ENCODE data around the gene TAX1BP3. TPM values are rescaled to one million over a fixed set of nuclear protein-coding genes. Genes with fewer than 3 reads are reported as not detected.
A peak's percentile ranks its signal among the peaks of the same experiment; 100 is the strongest.
"Not testable (repeated sequence)": the region's sequence is repeated elsewhere in the genome, so short reads cannot be mapped to it uniquely, and the experiment has no call there.

Gene TAX1BP3, protein sequence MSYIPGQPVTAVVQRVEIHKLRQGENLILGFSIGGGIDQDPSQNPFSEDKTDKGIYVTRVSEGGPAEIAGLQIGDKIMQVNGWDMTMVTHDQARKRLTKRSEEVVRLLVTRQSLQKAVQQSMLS
- 29.3 and 30.1 TPM in 2 replicates for total RNA-seq

DNA sequence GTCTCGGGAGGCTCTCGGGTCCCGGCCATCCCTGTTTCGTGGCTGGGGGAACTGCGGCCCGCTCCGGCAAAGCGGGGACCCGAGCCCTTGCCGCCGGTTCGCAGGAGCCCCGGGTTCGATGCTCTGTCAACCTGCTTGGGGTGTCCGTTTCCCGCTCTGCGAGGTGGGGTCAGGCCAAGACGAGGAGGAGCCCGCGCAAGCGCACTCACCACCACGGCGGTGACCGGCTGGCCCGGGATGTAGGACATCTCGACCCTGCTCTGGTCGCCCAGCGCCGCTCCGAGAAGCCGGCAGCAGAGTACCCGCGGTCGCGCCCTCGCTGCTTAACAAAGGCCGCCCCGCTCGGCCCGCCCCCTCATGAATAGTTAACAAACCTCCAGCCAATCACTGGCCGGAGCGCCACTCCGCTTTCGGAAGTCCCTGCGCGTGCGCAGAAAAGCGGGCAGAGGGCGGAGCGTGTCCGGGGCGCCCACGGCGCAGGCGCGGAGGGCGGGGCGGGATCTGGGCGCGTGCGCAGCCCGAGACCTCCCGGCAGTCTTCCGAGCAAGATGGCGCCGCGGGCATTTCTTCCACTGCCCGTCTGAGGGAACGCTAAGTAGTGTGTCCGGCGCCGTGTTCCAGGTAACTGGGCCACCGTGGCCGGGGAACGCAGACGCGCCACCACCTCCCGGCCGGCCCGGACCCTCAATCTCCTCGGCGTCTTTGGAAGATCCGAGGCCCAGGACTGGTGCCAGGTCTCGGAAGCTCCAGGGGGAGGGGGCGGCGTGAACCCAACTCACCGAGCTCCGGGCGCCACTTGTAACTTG is at the start of gene TAX1BP3, which contains the start of gene EMC6:
Gene TAX1BP3, minus strand, starts transcription at position 300 of the 806 bp plus-strand sequence. Its CDS starts 52 bp downstream, at position 248.
Gene EMC6, plus strand, starts transcription at position 534 of the 806 bp plus-strand sequence. CDS start 335 bp downstream, outside the sequence.
- intact Hi-C loops (cut with micrococcal nuclease) = loop anchor here (1.0 to 5.0 kb wide), 8 partner anchors 26 to 224 kb away; partner anchors contain the start of genes CAMKK1, CTNS, HASPIN and NCBP3
- peaks cover 2% of the 10 kb centered on the region for H3K27me3 Mint-ChIP-seq (ENCODE audit: insufficient read depth)
- peak within 1 kb of the TSS; percentile 97 for H3K27ac Mint-ChIP-seq
- DNase-seq (ENCODE audit: low spot score) = peak; percentile 100
- H3K9me3 Mint-ChIP-seq = no peaks in the 10 kb centered on the region
- H3K4me3 Mint-ChIP-seq = peak within 1 kb of the TSS; percentile 98
- H3K36me3 Mint-ChIP-seq (ENCODE audit: low read depth) = peaks cover 20% of the 10 kb centered on the region
- H3K4me1 Mint-ChIP-seq (ENCODE audit: low read depth) = peaks cover 21% of the 10 kb centered on the region

DNA sequence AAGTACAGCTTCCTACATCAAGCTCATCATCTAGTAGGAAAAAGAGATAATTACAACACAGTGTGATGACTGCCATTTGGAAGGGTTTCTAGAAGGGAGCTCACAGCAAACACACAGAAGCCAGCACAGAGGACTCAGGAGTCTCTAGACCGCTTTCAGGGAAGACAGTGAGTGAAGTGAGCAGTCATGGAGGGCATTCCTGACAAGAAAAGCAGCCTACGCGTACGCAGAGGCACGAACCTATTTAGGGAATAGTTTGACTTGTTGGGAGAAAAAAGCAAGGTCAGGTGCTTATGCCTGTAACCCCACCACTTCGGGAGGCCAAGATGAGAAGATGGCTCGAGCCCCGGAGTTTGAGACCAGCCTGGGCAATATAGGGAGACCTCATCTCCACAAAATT is 46.9 kb upstream of the TAX1BP3 start:
- no peak for DNase-seq (ENCODE audit: low spot score)
- H3K27me3 Mint-ChIP-seq (ENCODE audit: insufficient read depth) = no peaks in the 10 kb centered on the region

DNA sequence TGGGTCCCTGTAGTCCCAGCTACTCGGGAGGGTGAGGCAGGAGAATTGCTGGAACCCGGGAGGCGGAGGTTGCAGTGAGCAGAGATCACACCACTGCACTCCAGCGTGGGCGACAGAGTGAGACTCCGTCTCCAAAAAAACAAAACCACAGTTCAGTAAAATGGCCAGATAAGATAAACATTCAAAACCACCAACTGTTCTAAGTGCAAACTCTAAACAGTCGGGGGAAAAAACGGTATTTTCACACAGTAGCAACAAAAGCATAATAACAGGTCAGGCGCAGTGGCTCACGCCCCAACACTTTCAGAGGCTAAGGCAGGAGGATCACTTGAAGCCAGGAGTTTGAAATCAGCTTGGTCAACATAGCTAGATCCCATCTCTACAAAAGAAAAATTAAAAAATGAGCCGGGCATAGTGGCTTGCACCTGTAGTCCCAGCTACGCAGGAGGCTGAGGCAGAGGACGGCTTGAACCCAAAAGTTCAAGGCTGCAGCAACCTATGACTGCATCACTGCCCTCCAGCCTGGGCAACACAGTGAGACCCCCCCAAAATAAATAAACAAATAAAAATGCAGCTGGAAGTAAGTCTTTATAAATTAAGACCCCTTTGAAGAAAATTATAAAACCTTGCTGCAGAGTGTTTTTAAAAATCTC is 44.6 kb upstream of the TAX1BP3 start:
- Mint-ChIP-seq H3K4me3 (peak overlapping the region; percentile 9), H3K36me3 (ENCODE audit: low read depth) (peaks cover 56% of the 10 kb centered on the region), H3K27ac (peak overlapping the region; percentile 74), H3K9me3 (peaks cover 6% of the 10 kb centered on the region), H3K4me1 (ENCODE audit: low read depth) (peaks cover 75% of the 10 kb centered on the region), H3K27me3 (ENCODE audit: insufficient read depth) (no peaks in the 10 kb centered on the region)
- intact Hi-C loops (cut with micrococcal nuclease) = loop anchor here (1.0 kb wide), 1 partner anchor 10 kb away; the partner anchor contains the start of gene HASPIN
- peak; percentile 37 for DNase-seq (ENCODE audit: low spot score)

More for the DNA sequence above, 46.9 kb upstream of the TAX1BP3 start:
- intact Hi-C loops (cut with micrococcal nuclease) = no loop called here
- Mint-ChIP-seq H3K9me3 (peaks cover 6% of the 10 kb centered on the region), H3K4me3 (peak overlapping the region; percentile 66), H3K36me3 (ENCODE audit: low read depth) (peaks cover 68% of the 10 kb centered on the region), H3K27ac (peak overlapping the region; percentile 87), H3K4me1 (ENCODE audit: low read depth) (peaks cover 80% of the 10 kb centered on the region)

DNA sequence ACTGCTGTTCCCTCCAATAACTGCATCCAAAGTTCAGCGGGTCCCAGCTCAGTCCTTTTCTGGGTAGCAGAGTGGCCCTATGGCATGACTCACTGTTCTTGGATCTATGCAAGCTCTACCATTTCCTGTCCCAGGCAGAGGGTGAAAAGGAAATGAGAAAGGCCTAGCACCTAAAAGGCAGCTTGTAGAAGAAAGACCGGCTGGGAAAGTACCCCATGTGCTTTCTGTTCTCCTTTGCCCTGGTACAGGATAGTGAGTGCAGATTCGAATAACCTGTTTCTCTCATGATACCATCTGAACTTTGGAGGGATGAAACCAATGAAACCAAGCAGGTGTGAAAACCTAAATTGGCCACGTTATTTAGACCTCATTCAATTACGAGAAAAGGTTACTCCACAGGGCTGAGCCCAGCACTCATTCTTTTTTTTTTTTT is 42.6 kb upstream of the TAX1BP3 start:
- H3K9me3 Mint-ChIP-seq = peaks cover 6% of the 10 kb centered on the region
- H3K36me3 Mint-ChIP-seq (ENCODE audit: low read depth) = peaks cover 47% of the 10 kb centered on the region
- peak overlapping the region; percentile 74 for H3K27ac Mint-ChIP-seq
- peak; percentile 83 for DNase-seq (ENCODE audit: low spot score)
- intact Hi-C loops (cut with micrococcal nuclease) = loop anchor here (1.0 kb wide), 4 partner anchors 9 to 54 kb away; partner anchors contain the start of genes EMC6, P2RX5 and TAX1BP3
- H3K27me3 Mint-ChIP-seq (ENCODE audit: insufficient read depth) = no peaks in the 10 kb centered on the region
- peaks cover 56% of the 10 kb centered on the region for H3K4me1 Mint-ChIP-seq (ENCODE audit: low read depth)
- peak overlapping the region; percentile 64 for H3K4me3 Mint-ChIP-seq

DNA sequence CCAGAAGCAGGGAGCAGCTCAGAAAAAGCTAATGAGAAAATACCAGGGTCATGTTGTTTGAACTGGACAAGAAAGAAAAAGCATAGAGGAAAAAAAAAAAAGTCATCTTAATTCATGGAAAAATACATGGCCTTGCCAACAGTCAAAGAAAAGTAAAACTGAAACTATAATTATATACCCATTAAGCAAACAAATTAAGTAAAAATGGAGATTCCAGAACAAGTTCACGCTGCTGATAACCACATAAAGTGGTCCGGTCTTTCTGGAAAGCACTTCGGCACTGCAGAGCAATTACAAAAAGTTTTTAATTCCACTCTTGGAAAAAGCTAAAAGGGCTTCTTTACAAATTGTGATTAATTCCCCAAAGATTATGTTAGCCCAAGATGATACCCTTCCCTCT is 40.0 kb upstream of the TAX1BP3 start:
- peaks cover 6% of the 10 kb centered on the region for H3K9me3 Mint-ChIP-seq
- peak overlapping the region; percentile 62 for H3K27ac Mint-ChIP-seq
- intact Hi-C loops (cut with micrococcal nuclease) = no loop called here
- no peak for DNase-seq (ENCODE audit: low spot score)
- H3K27me3 Mint-ChIP-seq (ENCODE audit: insufficient read depth) = no peaks in the 10 kb centered on the region
- H3K4me3 Mint-ChIP-seq = peak overlapping the region; percentile 37
- peaks cover 42% of the 10 kb centered on the region for H3K36me3 Mint-ChIP-seq (ENCODE audit: low read depth)
- H3K4me1 Mint-ChIP-seq (ENCODE audit: low read depth) = peaks cover 41% of the 10 kb centered on the region

DNA sequence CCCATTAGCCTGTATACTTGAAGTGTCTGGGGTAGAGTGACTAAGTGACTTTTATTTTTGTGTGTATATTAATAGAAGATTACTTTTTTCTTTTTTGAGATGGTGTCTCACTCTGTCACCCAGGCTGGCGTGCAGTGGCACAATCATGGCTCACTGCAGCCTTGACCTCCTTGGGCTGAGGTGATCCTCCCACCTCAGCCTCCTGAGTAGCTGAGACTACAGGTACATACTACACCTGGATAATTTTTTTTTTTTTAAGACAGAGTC is 37.3 kb upstream of the TAX1BP3 start:
- intact Hi-C loops (cut with micrococcal nuclease); H3K9me3 Mint-ChIP-seq; H3K4me3 Mint-ChIP-seq; H3K27ac Mint-ChIP-seq; DNase-seq (ENCODE audit: low spot score); H3K27me3 Mint-ChIP-seq (ENCODE audit: insufficient read depth): not testable (repeated sequence)
- Mint-ChIP-seq H3K36me3 (ENCODE audit: low read depth) (peaks cover 43% of the 10 kb centered on the region), H3K4me1 (ENCODE audit: low read depth) (peaks cover 25% of the 10 kb centered on the region)

DNA sequence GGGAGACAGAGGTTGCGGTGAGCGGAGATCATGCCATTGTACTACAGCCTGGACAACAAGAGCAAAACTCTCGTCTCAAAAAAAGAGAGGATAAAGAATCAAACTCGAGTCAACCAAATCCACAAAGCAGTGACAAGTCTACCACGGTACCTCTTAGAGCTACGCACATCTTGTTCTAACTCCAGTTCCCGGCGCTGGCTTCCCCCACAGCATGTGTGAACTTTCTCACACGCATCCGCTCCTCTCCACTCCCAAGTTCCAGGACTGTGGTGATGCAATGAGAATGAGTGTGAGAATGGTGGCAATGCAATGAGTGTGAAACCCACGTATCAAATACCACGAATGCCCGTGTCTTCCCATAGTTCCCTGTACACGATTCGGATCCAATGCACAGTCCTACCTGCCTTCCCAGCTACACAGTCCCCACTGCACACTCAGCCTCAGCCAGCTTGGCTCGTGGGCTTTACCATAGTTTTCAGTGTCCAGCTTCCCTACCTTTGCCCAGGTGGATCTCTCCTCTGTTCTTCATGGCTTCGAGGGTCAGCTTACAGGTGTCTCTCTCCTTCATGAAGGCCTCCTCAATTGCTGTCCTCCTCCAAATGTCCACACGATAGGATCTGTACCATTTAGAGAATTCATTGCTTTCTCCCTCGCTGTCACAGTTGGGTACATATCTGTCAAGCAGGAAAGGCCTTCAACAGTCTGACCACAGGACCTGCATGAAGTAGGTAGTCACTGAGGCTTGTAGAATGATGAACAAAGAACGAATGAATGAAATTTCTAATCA is 36.7 kb upstream of the TAX1BP3 start:
- H3K27ac Mint-ChIP-seq = peak overlapping the region; percentile 4
- H3K4me1 Mint-ChIP-seq (ENCODE audit: low read depth) = peaks cover 24% of the 10 kb centered on the region
- no peaks in the 10 kb centered on the region for H3K27me3 Mint-ChIP-seq (ENCODE audit: insufficient read depth)
- DNase-seq (ENCODE audit: low spot score) = no peak
- intact Hi-C loops (cut with micrococcal nuclease) = no loop called here
- no peak overlapping the region for H3K4me3 Mint-ChIP-seq
- H3K9me3 Mint-ChIP-seq = peaks cover 8% of the 10 kb centered on the region
- H3K36me3 Mint-ChIP-seq (ENCODE audit: low read depth) = peaks cover 45% of the 10 kb centered on the region

DNA sequence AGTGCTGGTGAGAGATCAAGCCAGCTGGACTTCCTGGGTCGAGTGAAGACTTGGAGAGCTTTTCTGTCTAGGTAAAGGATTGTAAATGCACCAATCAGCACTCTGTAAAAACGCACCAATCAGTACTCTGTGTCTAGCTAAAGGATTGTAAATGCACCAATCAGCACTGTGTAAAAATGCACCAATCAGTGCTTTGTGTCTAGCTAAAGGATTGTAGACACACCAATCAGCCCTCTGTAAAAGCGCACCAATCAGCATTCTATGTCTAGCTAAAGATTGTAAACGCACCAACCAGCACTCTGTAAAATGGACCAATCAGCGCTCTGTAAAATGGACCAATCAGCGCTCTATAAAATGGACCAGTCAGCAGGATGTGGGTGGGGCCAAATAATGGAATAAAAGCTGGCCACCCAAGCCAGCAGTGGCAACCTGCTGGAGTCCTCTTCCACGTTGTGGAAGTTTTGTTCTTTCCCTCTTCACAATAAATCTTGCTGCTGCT is 33.7 kb upstream of the TAX1BP3 start:
- H3K27ac Mint-ChIP-seq; DNase-seq (ENCODE audit: low spot score); H3K4me3 Mint-ChIP-seq; H3K27me3 Mint-ChIP-seq (ENCODE audit: insufficient read depth); intact Hi-C loops (cut with micrococcal nuclease): not testable (repeated sequence)
- Mint-ChIP-seq H3K36me3 (ENCODE audit: low read depth) (peaks cover 37% of the 10 kb centered on the region), H3K9me3 (peaks cover 13% of the 10 kb centered on the region), H3K4me1 (ENCODE audit: low read depth) (peaks cover 11% of the 10 kb centered on the region)

DNA sequence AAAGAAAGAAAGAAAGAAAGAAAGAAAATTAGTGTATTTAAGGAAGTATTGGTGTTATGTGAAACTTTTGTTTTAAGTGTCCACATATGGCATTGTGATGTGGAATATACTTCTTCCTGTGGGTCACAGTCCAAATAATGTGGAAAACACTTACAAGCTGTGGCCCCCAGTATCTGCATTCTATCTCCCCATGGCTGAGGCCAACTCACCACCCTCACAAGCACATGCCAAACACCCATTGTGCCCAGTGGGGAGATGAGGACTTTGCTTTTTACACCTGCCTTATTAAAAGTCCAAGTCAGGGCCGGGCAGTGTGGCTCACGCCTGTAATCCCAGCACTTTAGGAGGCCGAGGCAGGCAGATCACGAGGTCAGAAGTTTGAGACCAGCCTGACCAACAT is 31.6 kb upstream of the TAX1BP3 start:
- peaks cover 13% of the 10 kb centered on the region for H3K9me3 Mint-ChIP-seq
- no peak for DNase-seq (ENCODE audit: low spot score)
- intact Hi-C loops (cut with micrococcal nuclease) = no loop called here
- peaks cover 11% of the 10 kb centered on the region for H3K4me1 Mint-ChIP-seq (ENCODE audit: low read depth)
- no peaks in the 10 kb centered on the region for H3K27me3 Mint-ChIP-seq (ENCODE audit: insufficient read depth)
- no peak overlapping the region for H3K4me3 Mint-ChIP-seq
- H3K27ac Mint-ChIP-seq = no peak overlapping the region
- peaks cover 26% of the 10 kb centered on the region for H3K36me3 Mint-ChIP-seq (ENCODE audit: low read depth)

DNA sequence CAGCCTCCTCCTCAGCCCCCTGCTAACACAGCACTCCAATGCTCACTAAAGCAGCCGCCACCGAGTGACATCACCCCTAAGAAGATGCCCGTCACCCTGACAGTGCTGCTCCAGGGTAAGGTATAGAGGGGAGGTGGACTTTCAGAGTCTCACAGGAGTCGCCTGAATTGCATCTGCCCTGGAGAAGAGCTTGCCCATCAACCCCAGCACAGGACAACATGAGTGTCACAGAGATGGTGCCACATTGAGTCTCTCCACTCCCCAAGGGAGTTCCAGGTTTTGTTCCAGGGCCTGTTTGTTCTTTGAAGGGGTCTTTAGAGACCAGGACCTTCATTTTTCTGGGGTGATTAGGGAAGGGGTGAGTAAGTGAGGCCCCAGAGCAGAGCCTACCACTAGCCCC is 29.8 kb upstream of the TAX1BP3 start:
- Mint-ChIP-seq H3K9me3 (peaks cover 13% of the 10 kb centered on the region), H3K36me3 (ENCODE audit: low read depth) (peaks cover 29% of the 10 kb centered on the region), H3K4me3 (no peak overlapping the region), H3K27me3 (ENCODE audit: insufficient read depth) (no peaks in the 10 kb centered on the region), H3K4me1 (ENCODE audit: low read depth) (peaks cover 26% of the 10 kb centered on the region), H3K27ac (no peak overlapping the region)
- intact Hi-C loops (cut with micrococcal nuclease) = no loop called here
- DNase-seq (ENCODE audit: low spot score) = no peak

DNA sequence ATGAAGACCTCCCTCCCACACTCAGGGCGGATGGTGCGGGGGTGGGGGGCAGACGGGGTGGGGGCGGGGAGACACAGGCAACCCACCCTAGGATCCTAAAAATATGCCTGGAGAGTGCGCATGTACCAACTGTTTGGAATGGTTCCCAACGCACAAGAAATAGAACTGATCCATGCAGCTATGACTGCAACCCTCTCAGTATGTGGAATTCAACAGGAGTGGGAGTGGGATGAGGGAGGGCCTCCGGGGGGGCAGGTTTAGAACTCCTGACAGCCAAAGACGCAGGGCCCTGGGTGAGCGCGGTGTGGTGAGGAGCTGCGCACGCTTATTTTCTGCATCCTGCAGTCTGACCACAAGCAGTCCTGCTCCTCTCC is 28.7 kb upstream of the TAX1BP3 start:
- no peak for DNase-seq (ENCODE audit: low spot score)
- Mint-ChIP-seq H3K27ac (no peak overlapping the region), H3K4me3 (peak overlapping the region; percentile 26), H3K27me3 (ENCODE audit: insufficient read depth) (no peaks in the 10 kb centered on the region), H3K4me1 (ENCODE audit: low read depth) (peaks cover 34% of the 10 kb centered on the region), H3K9me3 (peaks cover 4% of the 10 kb centered on the region), H3K36me3 (ENCODE audit: low read depth) (peaks cover 21% of the 10 kb centered on the region)
- intact Hi-C loops (cut with micrococcal nuclease) = no loop called here

DNA sequence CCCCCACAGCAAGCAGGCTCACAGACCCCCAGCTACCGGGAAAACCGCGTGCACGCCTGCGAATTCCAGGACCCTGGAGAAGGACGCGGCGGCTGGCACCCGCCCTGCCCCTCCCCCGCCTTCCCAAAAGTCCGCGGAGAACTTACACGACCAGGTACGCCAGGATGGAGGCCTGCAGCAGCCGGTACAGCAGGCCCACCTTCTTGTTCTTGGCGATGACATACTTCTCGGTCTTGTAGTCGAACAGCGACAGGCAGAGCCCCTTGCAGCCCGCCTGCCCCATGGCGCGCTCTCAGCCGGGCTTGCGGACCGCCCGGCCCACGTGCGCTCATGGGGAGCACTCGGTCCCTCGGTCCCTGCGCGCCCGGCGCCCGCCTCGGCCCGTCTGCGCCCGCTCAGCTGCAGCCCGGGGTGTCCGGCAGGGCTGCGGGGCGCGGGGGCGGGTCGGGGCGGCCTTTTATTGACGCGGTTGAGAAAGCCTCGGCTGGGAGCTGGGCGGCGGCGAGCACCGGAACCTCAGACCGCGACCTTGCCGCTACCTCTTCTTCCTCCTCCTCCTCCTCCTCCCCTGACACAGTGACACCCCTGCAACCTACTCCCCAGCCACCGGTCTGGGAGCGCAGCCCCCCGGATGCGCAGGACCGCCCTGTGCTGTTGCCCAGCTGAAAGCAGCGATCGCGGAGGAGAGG is 27.5 kb upstream of the TAX1BP3 start, which contains the start of gene P2RX5:
Gene P2RX5, minus strand, starts transcription at position 433 of the 689 bp plus-strand sequence. Its CDS starts 150 bp downstream, at position 283.
- Mint-ChIP-seq H3K9me3 (peaks cover 4% of the 10 kb centered on the region), H3K27me3 (ENCODE audit: insufficient read depth) (no peaks in the 10 kb centered on the region), H3K27ac (peak within 1 kb of the TSS; percentile 93), H3K36me3 (ENCODE audit: low read depth) (peaks cover 21% of the 10 kb centered on the region), H3K4me1 (ENCODE audit: low read depth) (peaks cover 40% of the 10 kb centered on the region), H3K4me3 (peak within 1 kb of the TSS; percentile 98)
- DNase-seq (ENCODE audit: low spot score) = peak; percentile 49
- intact Hi-C loops (cut with micrococcal nuclease) = loop anchor here (1.0 to 2.0 kb wide), 3 partner anchors 15 to 27 kb away; partner anchors contain the start of genes EMC6, HASPIN and TAX1BP3

Data from activated T-helper 1 cell treated with anti-CD3 and anti-CD28 coated beads, Interleukin-12 subunit alpha, Interleukin-12 subunit beta, Interleukin-2, Interleukin-4 antibody, amounts not matched to agents 30 ng/mL and 10 ng/mL and 1 ng/mL, durations not matched to agents 14 hours and 24 hours and 36 hours (primary cell).